NOMO-1 treated with dmso at 0.1 percent for 144 hours (cell line): ENCODE results near the gene CD164L2.
"Not testable (repeated sequence)": the region's sequence is repeated elsewhere in the genome, so short reads cannot be mapped to it uniquely, and the experiment has no call there.

Experiments used
- DNase-seq: peaks from one replicate; lab custom pipeline; 2025; ENCODE audit not compliant: unreplicated experiment; lab: John Stamatoyannopoulos, UW

The CD164L2 gene

GRCh38 chr1:27383039-27383605 is at the start of gene CD164L2:
Gene CD164L2, minus strand, starts transcription at chr1:27383333. Its CDS starts 94 bp downstream, at chr1:27383239.
- DNase-seq: no peak

GRCh38 chr1:27432725-27433124 is 49.6 kb upstream of the CD164L2 start:
- not testable (repeated sequence) for DNase-seq

- no peak for DNase-seq
Measured at GRCh38 chr1:27431601-27431940, 48.4 kb upstream of the CD164L2 start.

GRCh38 chr1:27430903-27431600 is 47.9 kb upstream of the CD164L2 start:
- no peak for DNase-seq

- no peak for DNase-seq
Measured at GRCh38 chr1:27429029-27429425, 45.9 kb upstream of the CD164L2 start.

GRCh38 chr1:27428316-27429028 is 45.3 kb upstream of the CD164L2 start:
- peak; percentile 12 for DNase-seq

- DNase-seq: no peak
Measured at GRCh38 chr1:27427816-27428315, 44.7 kb upstream of the CD164L2 start.

- DNase-seq: no peak
Measured at GRCh38 chr1:27427329-27427728, 44.2 kb upstream of the CD164L2 start.

GRCh38 chr1:27423709-27424108 is 40.6 kb upstream of the CD164L2 start:
- DNase-seq: no peak

- DNase-seq: peak; percentile 64
Measured at GRCh38 chr1:27418326-27419185, 35.4 kb upstream of the CD164L2 start.

- DNase-seq: no peak
Measured at GRCh38 chr1:27417713-27418112, 34.6 kb upstream of the CD164L2 start.

- DNase-seq: peak; percentile 71
Measured at GRCh38 chr1:27416387-27417111, 33.4 kb upstream of the CD164L2 start.

GRCh38 chr1:27414091-27414490 is 31.0 kb upstream of the CD164L2 start:
- DNase-seq: no peak

GRCh38 chr1:27413004-27413403 is 29.9 kb upstream of the CD164L2 start:
- DNase-seq: no peak

GRCh38 chr1:27412502-27412901 is 29.4 kb upstream of the CD164L2 start:
- DNase-seq: no peak

- DNase-seq: no peak
Measured at GRCh38 chr1:27410709-27411108, 27.6 kb upstream of the CD164L2 start.

GRCh38 chr1:27409669-27410068 is 26.5 kb upstream of the CD164L2 start:
- DNase-seq: no peak

GRCh38 chr1:27408151-27408550 is 25.0 kb upstream of the CD164L2 start:
- DNase-seq: no peak

- not testable (repeated sequence) for DNase-seq
Measured at GRCh38 chr1:27406791-27407190, 23.7 kb upstream of the CD164L2 start.

GRCh38 chr1:27406362-27406680 is 23.2 kb upstream of the CD164L2 start:
- DNase-seq: no peak
